CD4-positive, alpha-beta T cell treated with Interleukin-4 for 1 hour (primary cell): ENCODE results near the gene SERPINB6.
"Not testable (repeated sequence)": the region's sequence is repeated elsewhere in the genome, so short reads cannot be mapped to it uniquely, and the experiment has no call there.

Source experiments
- DNase-seq, 2 donors: peaks; one replicate each; pipeline ENCODE4 v3.0.0-alpha.2; 2020 to 2022

SERPINB6 gene

DNA sequence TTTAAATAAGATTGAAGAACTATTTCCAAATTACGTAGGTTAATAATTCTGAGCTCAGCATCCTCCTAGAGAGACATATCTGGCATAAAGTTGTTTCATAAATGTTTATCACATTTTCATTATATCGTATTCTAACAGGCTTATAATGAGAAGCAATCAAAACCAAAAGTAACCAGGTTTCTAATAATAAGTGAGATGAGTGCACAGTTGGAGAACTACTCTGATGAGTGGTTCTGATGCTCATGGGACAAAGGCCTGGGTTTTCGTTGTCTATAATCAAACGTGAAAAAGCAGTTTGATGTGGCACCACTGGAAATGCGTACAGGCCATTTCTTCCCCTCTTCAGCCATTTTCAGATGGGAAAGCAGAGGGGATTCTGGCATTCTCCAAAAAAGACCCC, 4.7 kb upstream of the SERPINB6 start:
- no peak for DNase-seq

DNA sequence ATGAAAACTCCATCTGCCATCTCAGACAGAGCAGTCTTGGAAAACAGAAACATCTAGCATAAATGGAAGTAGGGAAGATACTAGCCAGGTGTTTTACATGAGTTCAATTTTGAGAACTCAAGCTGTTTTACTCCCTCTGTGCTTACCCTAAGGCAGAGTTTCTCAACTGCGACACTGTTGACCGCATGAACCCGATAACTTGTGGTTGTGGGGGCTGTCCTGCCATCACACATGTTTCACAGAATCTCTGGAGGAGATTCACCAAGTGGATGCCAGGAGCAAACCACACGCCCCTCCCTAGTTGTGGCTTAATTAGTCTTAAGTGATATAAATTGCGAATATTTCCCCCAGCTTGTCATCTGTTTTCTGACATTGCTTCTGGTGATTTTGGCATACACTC, 2.3 kb upstream of the SERPINB6 start:
- peak; percentile 18 to 44 for DNase-seq

DNA sequence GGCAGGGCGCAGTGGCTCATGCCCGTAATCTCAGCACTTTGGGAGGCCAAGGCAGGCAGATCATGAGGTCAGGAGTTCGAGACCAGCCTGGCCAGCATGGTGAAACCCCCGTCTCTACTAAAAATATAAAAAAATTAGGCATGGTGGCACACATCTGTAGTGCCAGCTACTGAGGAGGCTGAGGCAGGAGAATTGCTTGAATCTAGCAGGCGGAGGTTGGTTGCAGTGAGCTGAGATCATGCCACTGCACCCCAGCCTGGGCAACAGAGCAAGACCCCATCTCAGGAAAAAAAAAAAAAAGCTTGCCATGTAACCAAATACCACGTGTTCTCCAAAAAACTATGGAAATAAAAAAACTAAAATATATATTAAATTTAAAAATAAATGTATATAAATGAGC, 1.8 kb upstream of the SERPINB6 start:
- not testable (repeated sequence) for DNase-seq

DNA sequence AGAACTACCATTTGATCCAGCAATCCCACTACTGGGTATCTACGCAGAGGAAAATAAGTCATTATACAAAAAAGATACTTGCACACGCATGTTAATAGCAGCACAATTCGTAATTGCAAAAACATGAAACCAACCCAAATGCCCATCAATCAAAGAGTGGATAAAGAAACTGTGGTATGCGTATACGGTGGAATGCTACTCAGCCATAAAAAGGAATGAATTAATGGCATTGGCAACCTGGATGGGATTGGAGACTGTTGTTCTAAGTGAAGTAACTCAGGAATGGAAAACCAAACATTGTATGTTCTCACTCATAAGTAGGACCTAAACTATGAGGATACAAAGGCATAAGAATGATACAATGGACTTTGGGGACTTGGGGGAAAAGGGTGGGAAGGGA, 1.3 kb upstream of the SERPINB6 start:
- DNase-seq: not testable (repeated sequence)

DNA sequence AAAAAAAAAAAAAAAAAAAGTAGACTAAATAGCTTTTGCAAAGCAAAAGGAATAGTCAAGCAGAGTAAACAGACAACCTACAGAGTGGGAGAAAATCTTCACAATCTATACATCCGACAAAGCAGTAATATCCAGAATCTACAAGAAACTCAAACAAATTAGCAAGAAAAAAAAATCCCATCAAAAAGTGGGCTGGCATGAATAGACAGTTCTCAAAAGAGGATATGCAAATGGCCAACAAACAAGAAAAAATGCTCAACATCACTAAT, 786 bp upstream of the SERPINB6 start:
- not testable (repeated sequence) for DNase-seq

DNA sequence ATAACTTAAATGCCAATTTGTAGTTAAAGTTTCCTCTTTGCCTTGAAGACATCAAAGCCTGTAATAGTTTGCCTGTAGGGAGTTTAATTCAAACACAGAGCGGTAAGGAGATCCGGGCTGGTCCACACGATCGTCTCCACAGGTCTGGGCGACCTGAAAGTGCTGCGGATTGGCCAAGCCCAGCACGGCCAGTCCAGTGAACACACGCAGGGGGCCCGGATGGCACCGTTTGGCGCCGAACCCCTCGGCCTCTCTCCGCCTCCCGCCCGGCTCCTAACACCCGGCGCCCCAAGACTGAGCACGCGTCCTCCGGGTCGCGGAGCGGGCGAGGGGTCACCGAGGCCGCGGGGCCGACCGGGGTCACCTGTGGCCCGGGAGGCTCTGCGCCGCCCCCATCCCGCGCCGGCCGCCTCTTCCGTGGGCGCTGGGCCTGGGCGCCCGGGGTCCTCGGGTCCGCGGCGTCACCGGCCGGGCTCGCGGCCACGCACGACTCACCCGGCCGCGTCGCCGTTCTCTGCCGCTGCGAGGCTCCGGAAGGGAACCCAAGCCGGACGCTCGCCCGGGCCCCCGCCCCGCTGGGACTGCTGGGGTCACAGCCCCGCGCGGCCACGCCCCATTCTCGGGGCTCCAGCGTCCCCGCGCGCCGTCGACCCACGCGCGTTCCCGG, 481 bp downstream of the SERPINB6 start:
- peak; percentile 48 to 60 for DNase-seq

DNA sequence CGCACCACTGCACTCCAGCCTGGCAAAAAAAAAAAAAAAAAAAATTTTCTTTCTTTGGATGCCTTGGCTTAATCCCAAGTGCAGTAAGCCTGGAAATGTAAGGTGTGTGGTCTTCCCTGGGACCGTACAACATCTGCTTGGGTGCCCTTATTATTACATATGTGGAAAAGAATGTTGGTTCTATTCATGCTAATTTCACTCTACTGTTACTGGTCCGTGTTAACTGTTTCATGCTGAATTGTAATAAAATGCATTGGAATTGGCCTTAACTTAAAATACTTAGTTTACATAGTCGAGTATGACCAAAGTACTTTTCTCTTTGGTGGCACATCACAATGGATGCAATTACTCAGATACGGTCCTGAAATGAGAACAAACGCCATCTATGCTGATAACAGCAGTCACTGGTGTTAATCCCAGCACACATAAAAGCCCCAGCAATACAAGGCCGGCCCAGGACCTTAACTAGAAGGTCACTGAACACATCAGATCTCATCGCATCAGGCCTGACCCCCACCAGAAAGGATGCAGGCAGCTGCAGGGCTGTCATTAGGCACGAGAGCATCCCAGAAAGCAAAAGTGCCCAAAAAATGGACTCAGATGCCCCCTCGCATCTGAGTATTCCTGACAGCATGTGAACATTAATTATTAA, 1.2 kb downstream of the SERPINB6 start:
- DNase-seq: no peak

DNA sequence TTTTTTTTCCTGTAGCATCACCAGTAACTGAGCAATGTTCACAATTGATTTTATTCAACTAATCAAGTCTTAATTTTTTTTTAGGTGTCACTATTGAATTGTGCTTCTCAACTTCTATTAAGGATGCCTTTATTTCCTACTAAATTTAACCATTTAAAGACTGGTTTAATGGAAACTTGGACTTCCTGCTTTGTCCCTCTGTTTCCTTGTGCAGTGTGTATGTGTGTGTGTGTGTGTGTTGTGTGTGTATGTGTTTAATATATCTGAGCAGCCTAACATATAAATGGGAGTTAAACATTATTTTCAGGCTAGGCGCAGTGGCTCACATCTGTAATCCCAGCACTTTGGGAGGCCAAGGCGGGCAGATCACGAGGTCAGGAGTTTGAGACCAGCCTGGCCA, 1.8 kb downstream of the SERPINB6 start:
- no peak for DNase-seq

DNA sequence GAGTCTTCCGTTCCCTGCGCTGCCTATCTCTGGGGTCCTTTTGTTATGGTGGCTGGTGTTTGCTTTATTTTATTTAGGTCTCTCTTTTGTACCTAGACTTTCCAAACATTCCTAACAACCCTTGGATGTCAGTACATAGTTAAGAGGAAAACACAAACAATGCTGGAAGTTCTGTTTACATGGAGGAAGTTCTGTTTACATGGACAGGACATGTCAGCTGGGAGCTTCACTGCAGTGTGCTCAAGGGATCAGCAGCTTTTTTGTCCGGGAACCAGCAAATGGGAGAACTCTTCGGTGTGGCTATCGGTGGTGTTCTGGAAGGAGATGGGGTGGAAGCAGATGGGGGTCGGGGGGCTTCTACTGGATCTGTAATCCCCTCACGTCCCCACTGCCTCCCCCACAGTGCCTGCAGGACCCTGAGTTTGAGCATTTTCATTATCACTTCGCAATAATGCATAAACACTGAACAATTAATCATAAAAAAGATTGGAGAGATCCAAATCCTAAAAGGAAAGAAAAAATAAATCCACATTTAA, 2.7 kb downstream of the SERPINB6 start:
- DNase-seq: no peak

DNA sequence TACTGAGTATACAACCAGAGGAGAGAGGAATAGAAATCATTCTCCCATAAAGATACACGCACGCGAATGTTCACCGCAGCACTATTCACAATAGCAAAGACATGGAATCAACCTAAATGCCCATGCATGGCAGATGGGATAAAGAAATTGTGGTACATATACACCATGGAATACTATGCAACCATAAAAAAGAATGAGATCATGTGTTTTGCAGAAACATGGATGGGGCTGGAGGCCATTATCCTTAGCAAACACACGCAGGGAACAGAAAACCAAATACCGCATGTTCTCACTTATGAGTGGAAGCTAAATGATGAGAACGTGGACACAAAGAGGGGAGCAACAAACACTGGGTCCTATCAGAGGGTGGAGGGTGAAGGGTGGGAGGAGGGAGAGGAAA, 3.4 kb downstream of the SERPINB6 start:
- no peak for DNase-seq

DNA sequence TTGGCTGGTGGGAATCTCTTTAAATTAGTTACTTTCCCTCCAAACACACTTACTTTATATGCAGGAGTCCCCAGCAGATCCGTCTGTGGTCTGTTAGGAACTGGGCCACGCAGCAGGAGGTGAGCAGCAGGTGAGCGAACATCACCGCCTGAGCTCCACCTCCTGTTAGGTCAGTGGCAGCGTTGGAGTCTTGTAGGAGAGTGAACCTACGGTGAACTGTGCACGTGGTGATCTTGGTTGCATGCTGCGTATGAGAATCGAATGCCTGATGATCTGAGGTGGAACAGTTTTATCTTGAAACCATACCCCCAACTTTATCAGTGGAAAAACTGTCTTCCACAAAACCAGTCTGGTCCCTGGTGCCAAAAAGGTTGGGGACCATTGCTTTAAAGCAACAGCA, 5.0 kb downstream of the SERPINB6 start:
- DNase-seq: no peak

DNA sequence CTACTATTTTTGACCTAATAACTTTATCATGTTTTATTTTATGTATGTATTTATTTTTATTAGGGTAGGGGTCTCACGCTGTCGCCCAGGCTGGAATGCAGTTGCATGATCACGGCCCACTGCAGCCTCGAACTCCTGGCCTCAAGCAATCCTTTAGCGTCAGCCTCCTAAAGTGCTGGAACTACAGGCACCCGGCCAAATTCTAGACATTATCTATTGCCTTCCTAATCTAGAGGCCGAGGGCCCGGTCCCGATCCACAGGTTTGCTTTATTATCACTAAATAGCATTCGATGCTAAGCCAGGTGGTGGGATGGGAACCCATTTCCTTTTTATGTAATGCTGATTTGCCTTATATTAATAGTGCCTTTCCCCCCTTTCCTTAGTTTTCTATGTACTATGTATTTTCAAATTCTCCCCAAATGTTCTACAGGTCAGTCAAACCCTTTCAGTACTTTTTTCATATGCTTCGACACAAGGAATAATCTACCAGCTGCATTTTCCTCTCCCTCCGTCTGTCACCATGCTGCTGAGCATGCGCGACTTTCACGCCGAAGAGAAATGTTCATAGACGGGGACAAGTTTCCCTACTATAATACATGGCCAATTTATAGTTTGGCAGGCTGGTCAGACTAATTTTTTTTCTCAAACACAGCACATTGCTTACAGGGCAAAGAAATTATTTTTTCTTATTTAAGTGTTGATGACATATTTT, 6.4 kb downstream of the SERPINB6 start:
- DNase-seq: no peak

DNA sequence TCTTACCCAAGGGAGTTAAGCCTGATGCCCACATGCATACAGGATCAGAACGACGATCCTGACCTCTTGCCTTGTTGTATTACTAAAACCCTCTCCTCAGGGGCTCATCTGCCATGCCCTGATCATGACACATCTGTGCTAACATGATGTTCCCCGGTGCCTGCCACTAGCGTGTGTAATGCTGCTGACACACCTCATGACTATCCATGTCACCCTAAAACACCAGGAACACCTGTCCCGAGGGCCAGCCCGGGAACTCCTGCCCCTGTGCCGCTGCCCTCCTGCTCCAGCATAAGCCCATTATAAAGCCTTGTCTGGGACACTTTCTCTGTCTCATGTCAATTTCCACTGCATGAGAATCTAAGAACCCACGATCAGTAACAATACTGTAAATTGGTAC, 7.6 kb downstream of the SERPINB6 start:
- no peak for DNase-seq

DNA sequence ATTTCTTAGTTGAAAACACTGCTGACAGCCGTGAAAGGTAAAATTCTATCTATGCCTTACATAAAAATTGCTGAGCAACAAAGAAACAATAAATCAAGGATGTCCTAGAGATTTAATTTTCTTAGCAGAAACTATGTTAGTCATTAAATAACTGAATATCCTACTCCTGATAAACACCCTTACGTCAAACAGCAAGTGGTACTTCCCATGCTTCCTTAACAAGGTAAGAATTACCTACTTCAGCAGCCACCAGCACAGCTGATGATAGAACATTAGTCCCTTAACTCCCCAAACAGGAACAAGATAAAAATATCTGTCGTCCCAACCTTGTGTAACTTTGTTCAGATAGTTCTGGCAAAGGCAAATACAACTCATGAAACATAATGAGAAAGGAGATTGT, 8.7 kb downstream of the SERPINB6 start:
- DNase-seq: no peak

DNA sequence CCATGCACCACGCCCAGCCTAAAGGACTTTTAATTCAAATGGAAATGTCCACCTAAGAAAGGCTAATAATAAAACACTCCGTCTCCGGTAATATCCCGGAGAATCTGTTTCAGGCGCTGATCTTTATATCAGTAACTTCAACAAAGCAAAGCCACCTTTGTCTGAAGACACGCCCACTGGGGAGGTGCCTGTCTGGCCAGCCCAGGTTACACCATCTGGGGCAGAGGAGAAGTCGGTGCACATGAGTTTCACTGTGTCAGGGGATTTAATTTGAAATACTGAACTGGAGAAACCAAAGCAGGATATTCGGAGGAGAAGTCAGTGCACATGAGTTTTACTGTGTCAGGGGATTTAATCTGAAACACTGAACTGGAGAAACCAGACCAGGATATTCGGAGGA, 9.4 kb downstream of the SERPINB6 start:
- DNase-seq: no peak

DNA sequence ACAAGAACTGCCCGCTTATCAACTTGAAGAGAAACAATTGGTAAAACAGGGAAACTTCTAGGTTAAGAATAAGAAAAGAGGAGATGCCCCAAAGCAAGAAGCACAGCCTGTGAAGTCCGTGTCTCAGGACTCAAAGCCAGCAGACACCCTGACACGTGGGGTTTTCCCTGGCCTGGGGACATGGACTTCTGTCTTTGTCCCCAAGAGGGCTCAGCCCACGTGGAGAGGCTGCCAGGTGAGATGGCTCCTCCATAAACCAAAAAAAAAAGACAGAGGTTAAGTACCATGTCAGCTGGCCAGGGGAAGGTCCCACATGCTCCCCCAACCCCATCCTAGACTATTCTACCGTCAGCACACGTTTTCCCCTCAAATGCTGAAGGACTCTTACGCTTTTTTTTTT, 9.9 kb downstream of the SERPINB6 start:
- no peak for DNase-seq

DNA sequence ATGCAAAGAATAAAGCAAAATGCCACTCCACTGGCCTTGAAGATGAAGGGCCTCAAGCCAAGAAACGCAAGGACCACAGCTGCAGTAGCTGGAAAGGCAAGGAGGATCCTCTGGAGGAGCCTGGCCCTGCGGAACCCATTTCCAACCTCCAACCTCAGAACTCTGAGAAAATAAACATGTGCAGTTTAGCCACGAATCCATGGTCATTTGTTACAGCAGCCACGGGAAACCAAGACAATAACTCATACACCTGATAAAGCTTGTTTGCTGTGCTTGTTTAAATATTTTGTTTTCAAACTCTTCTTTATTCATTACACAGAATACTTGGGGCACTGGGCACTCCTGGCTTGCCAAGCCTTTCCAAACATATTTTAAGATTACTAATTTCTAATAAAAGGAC, 10.4 kb downstream of the SERPINB6 start:
- DNase-seq: no peak

DNA sequence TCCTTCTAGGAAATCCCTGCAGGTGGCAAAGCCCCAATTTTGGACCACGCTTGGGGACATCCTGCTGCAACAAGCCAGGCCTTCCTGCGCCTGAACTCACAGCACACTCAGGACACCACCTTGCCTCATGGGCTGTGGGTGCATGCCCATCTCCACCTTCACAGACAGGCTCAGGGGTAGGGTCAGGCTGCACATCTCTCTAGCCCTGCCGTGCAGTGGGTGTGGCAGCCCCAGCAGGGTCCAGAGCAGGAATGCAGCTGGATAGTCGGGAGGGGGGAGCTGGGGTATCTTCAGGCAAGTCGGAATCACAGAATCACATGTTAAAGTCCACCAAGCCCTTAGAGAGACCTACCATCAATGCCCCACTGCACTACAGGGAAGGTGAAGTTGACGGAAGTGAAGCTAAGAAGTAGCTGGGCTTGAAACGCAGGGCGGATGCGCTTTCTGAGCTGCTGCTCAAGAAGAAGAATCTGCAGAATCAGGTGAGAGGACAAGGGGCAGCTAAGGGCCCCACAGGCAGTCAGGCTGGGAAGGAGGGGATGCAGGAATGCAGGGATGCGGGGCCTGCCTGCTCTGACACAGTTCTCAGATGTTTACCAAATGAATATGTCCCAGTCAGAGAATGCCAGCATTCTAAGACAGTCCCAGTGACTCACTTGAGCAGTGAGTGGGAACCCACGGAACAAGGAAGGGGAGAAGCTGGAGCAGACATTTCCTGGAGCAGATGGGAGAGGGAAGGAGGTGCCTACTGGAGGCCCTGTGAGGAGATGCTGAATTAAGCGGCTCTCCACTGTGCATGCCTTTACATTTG, 11.3 kb downstream of the SERPINB6 start:
- DNase-seq: no peak

DNA sequence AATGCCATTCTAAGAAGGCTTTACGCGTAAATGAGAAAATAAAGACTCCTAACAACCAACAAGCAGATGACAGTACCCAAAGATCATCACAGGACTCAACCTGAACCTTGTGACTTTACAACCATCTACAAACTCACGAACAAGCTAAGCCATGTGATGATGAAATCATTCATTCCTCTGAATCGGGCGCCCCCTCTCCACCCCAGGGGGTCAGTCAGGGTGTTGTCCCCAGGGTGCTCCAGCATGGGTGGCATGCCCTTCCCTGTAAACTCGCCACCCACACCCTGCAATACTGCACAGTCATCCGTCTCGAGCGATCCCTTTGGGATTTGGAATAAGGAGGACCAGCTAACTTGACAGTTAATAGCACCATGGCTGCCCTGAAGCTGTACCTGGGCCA, 12.6 kb downstream of the SERPINB6 start:
- no peak for DNase-seq

DNA sequence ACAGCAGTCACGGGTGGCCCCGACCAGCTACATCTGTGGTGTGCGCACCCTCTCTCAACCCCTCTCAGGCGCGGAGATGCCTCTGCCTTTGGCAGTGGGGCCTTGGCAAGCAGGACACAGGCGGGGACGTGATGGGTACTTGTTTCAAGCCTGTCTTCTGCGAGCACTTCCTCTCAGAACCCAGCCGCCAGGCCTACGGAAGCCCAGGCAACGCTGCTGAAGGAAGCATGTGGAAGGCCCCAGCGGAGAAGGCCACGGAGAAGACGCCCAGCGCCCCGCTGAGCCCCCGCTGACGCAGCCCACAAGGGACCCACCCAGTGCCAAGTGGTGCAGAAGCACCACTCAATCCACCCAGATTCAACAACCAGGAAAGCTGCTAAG, 13.0 kb downstream of the SERPINB6 start:
- peak in 1 of 2 donors; percentile 36 for DNase-seq

DNA sequence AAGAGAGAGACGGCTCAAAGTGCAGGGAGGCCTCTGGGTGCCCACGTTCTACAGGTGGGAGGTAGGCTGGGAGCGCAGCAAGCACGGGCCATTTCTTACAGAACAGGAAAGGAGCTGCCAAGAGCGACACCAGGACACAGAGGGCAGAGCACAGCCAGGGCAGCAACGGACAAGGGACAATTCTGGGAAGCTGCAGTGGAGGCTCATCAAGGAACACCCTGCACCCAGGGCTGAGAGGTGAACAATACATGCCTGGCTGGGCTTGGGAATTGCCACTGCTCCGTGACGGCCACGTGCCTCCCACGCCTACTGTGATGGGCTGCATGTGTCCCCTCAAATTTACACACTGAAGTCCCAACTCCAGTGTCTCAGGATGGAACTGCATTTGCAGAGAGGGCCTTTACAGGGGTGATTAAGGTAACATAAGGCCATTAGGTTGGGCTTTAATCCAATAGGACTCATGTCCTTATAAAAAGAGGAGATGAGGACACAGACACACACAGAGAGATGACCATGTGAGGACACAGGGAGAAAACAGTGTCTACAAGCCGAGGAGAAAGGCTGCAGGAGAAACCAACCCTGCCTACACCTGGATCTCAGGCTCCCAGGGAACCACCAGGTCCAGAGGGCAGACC, 13.6 kb downstream of the SERPINB6 start:
- no peak for DNase-seq

DNA sequence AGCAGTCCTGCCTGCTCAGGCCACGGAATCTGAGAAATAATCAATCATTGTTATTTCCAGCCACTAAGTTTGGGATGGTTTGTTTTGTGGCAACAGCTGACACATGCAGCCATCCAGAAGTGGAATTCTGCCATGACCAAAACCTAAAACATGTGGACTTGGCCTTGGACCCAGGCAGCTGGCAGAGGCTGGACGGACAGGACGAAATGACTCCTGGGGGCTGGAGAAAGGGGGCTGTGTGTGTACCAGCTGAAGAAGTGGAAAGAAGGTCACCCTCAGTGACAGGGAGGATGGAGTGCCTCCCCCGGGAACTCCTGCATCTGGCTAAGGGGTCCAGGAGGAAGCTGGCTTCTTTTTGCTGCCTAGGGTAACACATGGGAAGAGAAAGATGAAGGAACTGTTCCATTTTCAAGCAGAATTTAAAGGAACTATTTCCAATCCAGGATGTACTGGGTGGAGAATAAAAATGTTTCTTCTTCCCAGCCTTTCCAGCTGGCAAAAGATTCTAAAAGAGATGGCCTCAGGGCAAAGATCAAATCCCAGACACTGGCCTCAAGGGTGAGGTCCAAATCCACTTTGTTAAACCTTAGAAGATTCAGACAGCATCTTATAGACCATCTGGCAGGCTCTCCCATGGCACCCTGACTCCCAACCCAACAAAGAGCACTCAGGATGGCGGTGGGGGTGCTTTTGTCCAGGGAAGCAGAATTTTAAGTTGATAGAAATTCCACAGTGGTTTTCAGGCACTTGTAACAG, 14.3 kb downstream of the SERPINB6 start:
- DNase-seq: no peak
